ENCODE results near the gene KCNN3.

KCNN3 gene

DNA sequence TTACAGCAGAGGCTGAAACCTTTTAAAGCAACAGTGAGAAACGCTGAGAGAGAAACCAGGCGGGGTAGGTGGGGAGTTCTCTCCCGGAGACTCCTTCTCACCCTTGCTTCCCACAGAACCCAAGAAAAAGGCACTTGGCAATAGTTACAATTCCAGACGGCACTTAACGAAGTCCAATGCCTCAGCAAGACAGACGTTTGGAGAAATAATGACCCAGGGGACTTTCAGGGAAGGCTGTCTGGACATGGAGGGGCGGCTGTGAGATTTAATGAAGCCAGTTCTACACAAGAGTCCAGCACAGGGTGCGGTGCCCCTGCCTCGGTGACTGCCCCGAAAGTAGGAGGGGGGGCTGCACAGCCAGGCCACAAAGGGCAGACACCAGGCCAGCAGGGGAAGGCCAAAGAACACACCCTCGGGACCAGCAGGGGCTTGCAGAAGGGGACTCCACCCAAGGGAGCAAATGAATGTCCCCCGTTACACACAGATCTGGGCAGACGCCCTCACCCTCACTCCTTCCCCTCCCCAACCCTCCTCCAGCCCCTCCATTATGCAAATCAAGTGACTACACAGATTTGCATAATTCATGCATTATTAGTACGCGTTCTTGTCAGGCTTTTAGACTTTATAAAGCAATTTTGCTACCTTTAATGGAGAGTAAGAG is 26.3 kb downstream of the KCNN3 start (continued):
- TF ChIP-seq, protein P1, sequence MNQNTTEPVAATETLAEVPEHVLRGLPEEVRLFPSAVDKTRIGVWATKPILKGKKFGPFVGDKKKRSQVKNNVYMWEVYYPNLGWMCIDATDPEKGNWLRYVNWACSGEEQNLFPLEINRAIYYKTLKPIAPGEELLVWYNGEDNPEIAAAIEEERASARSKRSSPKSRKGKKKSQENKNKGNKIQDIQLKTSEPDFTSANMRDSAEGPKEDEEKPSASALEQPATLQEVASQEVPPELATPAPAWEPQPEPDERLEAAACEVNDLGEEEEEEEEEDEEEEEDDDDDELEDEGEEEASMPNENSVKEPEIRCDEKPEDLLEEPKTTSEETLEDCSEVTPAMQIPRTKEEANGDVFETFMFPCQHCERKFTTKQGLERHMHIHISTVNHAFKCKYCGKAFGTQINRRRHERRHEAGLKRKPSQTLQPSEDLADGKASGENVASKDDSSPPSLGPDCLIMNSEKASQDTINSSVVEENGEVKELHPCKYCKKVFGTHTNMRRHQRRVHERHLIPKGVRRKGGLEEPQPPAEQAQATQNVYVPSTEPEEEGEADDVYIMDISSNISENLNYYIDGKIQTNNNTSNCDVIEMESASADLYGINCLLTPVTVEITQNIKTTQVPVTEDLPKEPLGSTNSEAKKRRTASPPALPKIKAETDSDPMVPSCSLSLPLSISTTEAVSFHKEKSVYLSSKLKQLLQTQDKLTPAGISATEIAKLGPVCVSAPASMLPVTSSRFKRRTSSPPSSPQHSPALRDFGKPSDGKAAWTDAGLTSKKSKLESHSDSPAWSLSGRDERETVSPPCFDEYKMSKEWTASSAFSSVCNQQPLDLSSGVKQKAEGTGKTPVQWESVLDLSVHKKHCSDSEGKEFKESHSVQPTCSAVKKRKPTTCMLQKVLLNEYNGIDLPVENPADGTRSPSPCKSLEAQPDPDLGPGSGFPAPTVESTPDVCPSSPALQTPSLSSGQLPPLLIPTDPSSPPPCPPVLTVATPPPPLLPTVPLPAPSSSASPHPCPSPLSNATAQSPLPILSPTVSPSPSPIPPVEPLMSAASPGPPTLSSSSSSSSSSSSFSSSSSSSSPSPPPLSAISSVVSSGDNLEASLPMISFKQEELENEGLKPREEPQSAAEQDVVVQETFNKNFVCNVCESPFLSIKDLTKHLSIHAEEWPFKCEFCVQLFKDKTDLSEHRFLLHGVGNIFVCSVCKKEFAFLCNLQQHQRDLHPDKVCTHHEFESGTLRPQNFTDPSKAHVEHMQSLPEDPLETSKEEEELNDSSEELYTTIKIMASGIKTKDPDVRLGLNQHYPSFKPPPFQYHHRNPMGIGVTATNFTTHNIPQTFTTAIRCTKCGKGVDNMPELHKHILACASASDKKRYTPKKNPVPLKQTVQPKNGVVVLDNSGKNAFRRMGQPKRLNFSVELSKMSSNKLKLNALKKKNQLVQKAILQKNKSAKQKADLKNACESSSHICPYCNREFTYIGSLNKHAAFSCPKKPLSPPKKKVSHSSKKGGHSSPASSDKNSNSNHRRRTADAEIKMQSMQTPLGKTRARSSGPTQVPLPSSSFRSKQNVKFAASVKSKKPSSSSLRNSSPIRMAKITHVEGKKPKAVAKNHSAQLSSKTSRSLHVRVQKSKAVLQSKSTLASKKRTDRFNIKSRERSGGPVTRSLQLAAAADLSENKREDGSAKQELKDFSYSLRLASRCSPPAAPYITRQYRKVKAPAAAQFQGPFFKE (tag by site-specific recombination; IDR thresholded peaks at IDR 0.05; ENCODE audit: borderline replicate concordance): no peak
- no peak for TF ChIP-seq EGR2 (tag by site-specific recombination; IDR thresholded peaks at IDR 0.05; ENCODE audit: low read depth)
- no peak for TF ChIP-seq KLF8 (tag by site-specific recombination; IDR thresholded peaks at IDR 0.05)
- no peak for TF ChIP-seq ZNF677 (tag by site-specific recombination; IDR thresholded peaks at IDR 0.05)
- no peak for TF ChIP-seq MZF1 (tag by site-specific recombination; IDR thresholded peaks at IDR 0.05; ENCODE audit: borderline replicate concordance)
- no peak for TF ChIP-seq ZNF48 (tag by site-specific recombination; IDR thresholded peaks at IDR 0.05)
- TF ChIP-seq ZNF777 (tag by site-specific recombination; IDR thresholded peaks at IDR 0.05; ENCODE audit: borderline replicate concordance): no peak
- no peak for TF ChIP-seq ZNF621 (tag by site-specific recombination; IDR thresholded peaks at IDR 0.05)
- no peak for TF ChIP-seq ZNF24 (tag by site-specific recombination; IDR thresholded peaks at IDR 0.05)
- TF ChIP-seq ZNF843 (tag by site-specific recombination; IDR thresholded peaks at IDR 0.05): no peak
- TF ChIP-seq ZNF433 (tag by site-specific recombination; IDR thresholded peaks at IDR 0.05; ENCODE audit: low read depth): no peak
- TF ChIP-seq ZNF324 (tag by site-specific recombination; IDR thresholded peaks at IDR 0.05): no peak
- TF ChIP-seq ZNF624 (tag by site-specific recombination; IDR thresholded peaks at IDR 0.05): no peak

- Histone ChIP-seq H3K27ac (ENCODE audit: extremely low read depth, low read depth, low read length) (no peak overlapping the region), H3K4me3 (ENCODE audit: low read depth, low read length) (no peak overlapping the region), H3K9me3 (ENCODE audit: control insufficient read depth, insufficient read depth, low read depth, low read length) (no peaks in the 10 kb centered on the region), H3K4me1 (ENCODE audit: control insufficient read depth, insufficient read depth, low read length) (no peaks in the 10 kb centered on the region), H3K36me3 (ENCODE audit: control insufficient read depth in 2 of 2, insufficient read depth in 1 of 2, low read length in 2 of 2) (no peaks in the 10 kb centered on the region)
- ChIA-PET CTCF (interaction anchor here (0.6 to 1.0 kb wide), 2 partner anchors 10 to 82 kb away, joined by 3 to 4 read pairs; no protein-coding TSS in a partner anchor), POLR2A (no interaction called here)
- TF ChIP-seq ZNF792 (tag by site-specific recombination; IDR thresholded peaks at IDR 0.05) (no peak), SCRT2 (tag by site-specific recombination; IDR thresholded peaks at IDR 0.05) (no peak), ZNF629 (tag by site-specific recombination; IDR thresholded peaks at IDR 0.05) (peak; percentile 21; the same call in 1 of the 2 replicates), ZSCAN18 (tag by site-specific recombination; IDR thresholded peaks at IDR 0.05) (no peak), ATF2 (tag by site-specific recombination; IDR thresholded peaks at IDR 0.05; ENCODE audit: low read depth) (0 out of 2 replicates have a peak, but pooled peaks have one; percentile 9), ZNF837 (tag by site-specific recombination; IDR thresholded peaks at IDR 0.05) (no peak), YY1 (tag by site-specific recombination; IDR thresholded peaks at IDR 0.05) (no peak), OVOL3 (tag by site-specific recombination; IDR thresholded peaks at IDR 0.05) (no peak), KLF7 (tag by site-specific recombination; IDR thresholded peaks at IDR 0.05; ENCODE audit: borderline replicate concordance) (no peak), REPIN1 (tag by site-specific recombination; IDR thresholded peaks at IDR 0.05; ENCODE audit: low read depth) (no peak), ZFP37 (tag by site-specific recombination; IDR thresholded peaks at IDR 0.05) (no peak)
Measured at GRCh38 chr1:154842635-154843034, 27.4 kb downstream of the KCNN3 start.
